ENCODE data around the gene ARID5B. TPM values are rescaled to one million over a fixed set of nuclear protein-coding genes. Genes with fewer than 3 reads are reported as not detected.

Gene ARID5B
- total RNA-seq, 2 experiments from 2014 or later, result 86.3 to 87.1 TPM

DNA sequence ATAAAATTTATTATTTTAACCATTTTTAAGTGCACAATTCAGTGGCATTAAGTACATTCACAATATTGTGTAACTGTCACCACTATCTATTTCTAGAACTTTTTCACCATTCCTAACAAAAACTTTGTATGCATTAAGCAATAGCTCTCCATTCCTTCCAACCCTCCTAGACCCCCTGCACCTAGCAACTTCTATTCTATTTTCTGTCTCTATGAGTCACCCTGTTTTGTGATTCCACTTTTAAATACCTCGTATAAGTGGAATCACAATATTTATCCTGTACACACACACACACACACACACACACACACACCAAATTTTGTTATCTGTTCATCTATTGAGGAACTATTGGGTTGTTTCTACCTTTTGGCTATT lies 89.2 kb downstream of the ARID5B start:
- no peak overlapping the region for H3K4me3 Mint-ChIP-seq
- intact Hi-C loops (cut with micrococcal nuclease), result loop anchor here (5.0 kb wide), 1 partner anchor 742 kb away; no protein-coding TSS in a partner anchor

DNA sequence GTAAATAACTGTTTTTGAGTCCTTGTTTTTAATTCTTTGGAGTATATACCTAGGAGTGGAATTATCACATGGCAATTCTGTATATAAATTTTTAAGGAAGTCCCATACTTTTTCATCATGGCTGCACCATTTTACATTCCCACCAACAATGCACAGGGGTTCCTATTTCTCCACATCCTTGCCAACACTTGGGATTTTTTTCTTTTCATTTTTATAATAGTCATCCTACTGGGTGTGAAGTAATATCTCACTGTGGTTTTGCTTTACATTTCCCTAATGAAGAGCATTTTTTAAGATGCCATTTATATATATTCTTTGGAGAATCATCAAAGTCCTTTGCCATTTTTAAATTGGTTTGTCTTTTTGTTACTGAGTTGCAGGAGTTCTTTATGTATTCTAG lies 89.7 kb downstream of the ARID5B start:
- CTCF ChIA-PET, result interaction anchor here (1.0 to 2.5 kb wide), 4 partner anchors 49 to 94 kb away, joined by 3 to 11 read pairs (median 4); no protein-coding TSS in a partner anchor
- Mint-ChIP-seq H3K36me3 (ENCODE audit: low read depth) (peaks cover 47% of the 10 kb centered on the region), H3K27me3 (ENCODE audit: low read depth) (no peaks in the 10 kb centered on the region), H3K27ac (peak overlapping the region; percentile 96), H3K4me3 (no peak overlapping the region), H3K9me3 (no peaks in the 10 kb centered on the region), H3K4me1 (ENCODE audit: low read depth) (peaks cover 90% of the 10 kb centered on the region)
- DNase-seq, result no peak
- intact Hi-C loops (cut with micrococcal nuclease), result loop anchor here (5.0 kb wide), 1 partner anchor 741 kb away; no protein-coding TSS in a partner anchor

More for the DNA sequence above, 89.2 kb downstream of the ARID5B start:
- H3K4me1 Mint-ChIP-seq (ENCODE audit: low read depth), result peaks cover 91% of the 10 kb centered on the region
- H3K27ac Mint-ChIP-seq, result peak overlapping the region; percentile 96
- no peaks in the 10 kb centered on the region for H3K27me3 Mint-ChIP-seq (ENCODE audit: low read depth)
- DNase-seq, result no peak
- no peaks in the 10 kb centered on the region for H3K9me3 Mint-ChIP-seq
- CTCF ChIA-PET, result interaction anchor here (1.0 to 1.5 kb wide), 2 partner anchors 59 to 94 kb away, joined by 3 to 5 read pairs; no protein-coding TSS in a partner anchor
- peaks cover 45% of the 10 kb centered on the region for H3K36me3 Mint-ChIP-seq (ENCODE audit: low read depth)

DNA sequence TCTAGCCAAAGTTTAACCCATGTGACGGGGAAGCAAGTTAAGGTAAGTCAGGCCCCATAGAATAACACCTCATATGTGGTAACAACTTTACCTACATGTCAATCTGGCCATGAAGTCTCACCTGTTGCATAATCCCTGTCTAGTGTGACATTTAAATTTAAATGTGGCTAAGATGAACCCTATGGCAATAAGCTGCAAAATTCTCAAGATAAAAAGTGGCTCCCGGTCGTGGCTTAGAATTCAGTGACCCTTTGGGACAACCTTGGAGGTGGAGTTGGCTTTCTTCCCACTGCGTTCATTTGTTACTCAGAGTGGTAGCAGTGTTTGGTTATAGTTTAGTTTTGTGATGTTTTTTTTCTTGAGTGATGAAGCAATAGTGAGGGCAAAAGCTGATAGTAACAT lies 90.6 kb downstream of the ARID5B start:
- intact Hi-C loops (cut with micrococcal nuclease), result loop anchor here (1.0 to 5.0 kb wide), 10 partner anchors 27 to 824 kb away; partner anchors contain the start of gene EGR2
- peaks cover 88% of the 10 kb centered on the region for H3K4me1 Mint-ChIP-seq (ENCODE audit: low read depth)
- peaks cover 45% of the 10 kb centered on the region for H3K36me3 Mint-ChIP-seq (ENCODE audit: low read depth)
- no peaks in the 10 kb centered on the region for H3K9me3 Mint-ChIP-seq
- CTCF ChIA-PET, result interaction anchor here (0.6 to 2.5 kb wide), 11 partner anchors 16 to 251 kb away, joined by 3 to 11 read pairs (median 3); no protein-coding TSS in a partner anchor
- peak; percentile 52 for DNase-seq
- H3K27me3 Mint-ChIP-seq (ENCODE audit: low read depth), result no peaks in the 10 kb centered on the region
- H3K27ac Mint-ChIP-seq, result peak overlapping the region; percentile 96
- H3K4me3 Mint-ChIP-seq, result peak overlapping the region; percentile 44

- peak; percentile 84 for DNase-seq
- Mint-ChIP-seq H3K4me1 (ENCODE audit: low read depth) (peaks cover 85% of the 10 kb centered on the region), H3K4me3 (peak overlapping the region; percentile 47), H3K27me3 (ENCODE audit: low read depth) (no peaks in the 10 kb centered on the region), H3K9me3 (no peaks in the 10 kb centered on the region), H3K36me3 (ENCODE audit: low read depth) (peaks cover 54% of the 10 kb centered on the region), H3K27ac (peak overlapping the region; percentile 96)
- CTCF ChIA-PET, result interaction anchor here (0.6 to 2.5 kb wide), 23 partner anchors 9 to 250 kb away, joined by 3 to 12 read pairs (median 4); no protein-coding TSS in a partner anchor
- intact Hi-C loops (cut with micrococcal nuclease), result loop anchor here (1.0 to 5.0 kb wide), 16 partner anchors 9 to 823 kb away; partner anchors contain the start of gene EGR2
These were observed 91.5 kb downstream of the ARID5B start for GRCh38 chr10:61992671-61993668.

- intact Hi-C loops (cut with micrococcal nuclease), result loop anchor here (1.0 to 5.0 kb wide), 8 partner anchors 8 to 738 kb away; no protein-coding TSS in a partner anchor
- Mint-ChIP-seq H3K9me3 (peaks cover 2% of the 10 kb centered on the region), H3K27ac (peak overlapping the region; percentile 96), H3K27me3 (ENCODE audit: low read depth) (no peaks in the 10 kb centered on the region), H3K4me1 (ENCODE audit: low read depth) (peaks cover 87% of the 10 kb centered on the region), H3K4me3 (peak overlapping the region; percentile 47), H3K36me3 (ENCODE audit: low read depth) (peaks cover 59% of the 10 kb centered on the region)
- CTCF ChIA-PET, result interaction anchor here (0.6 to 2.5 kb wide), 14 partner anchors 8 to 248 kb away, joined by 3 to 12 read pairs (median 4); no protein-coding TSS in a partner anchor
- DNase-seq, result no peak
These were observed 92.4 kb downstream of the ARID5B start for GRCh38 chr10:61993711-61994401.

- Mint-ChIP-seq H3K4me1 (ENCODE audit: low read depth) (peaks cover 90% of the 10 kb centered on the region), H3K27ac (peak overlapping the region; percentile 96), H3K4me3 (peak overlapping the region; percentile 47), H3K36me3 (ENCODE audit: low read depth) (peaks cover 62% of the 10 kb centered on the region), H3K27me3 (ENCODE audit: low read depth) (no peaks in the 10 kb centered on the region), H3K9me3 (peaks cover 2% of the 10 kb centered on the region)
- intact Hi-C loops (cut with micrococcal nuclease), result loop anchor here (5.0 kb wide), 1 partner anchor 738 kb away; no protein-coding TSS in a partner anchor
- CTCF ChIA-PET, result interaction anchor here (0.6 to 1.5 kb wide), 5 partner anchors 26 to 250 kb away, joined by 3 to 5 read pairs (median 4); no protein-coding TSS in a partner anchor
- no peak for DNase-seq
These were observed 93.1 kb downstream of the ARID5B start for GRCh38 chr10:61994405-61995219.

- CTCF ChIA-PET, result interaction anchor here (0.8 to 1.5 kb wide), 4 partner anchors 16 to 250 kb away, joined by 3 to 5 read pairs (median 4); no protein-coding TSS in a partner anchor
- intact Hi-C loops (cut with micrococcal nuclease), result no loop called here
- Mint-ChIP-seq H3K4me3 (no peak overlapping the region), H3K4me1 (ENCODE audit: low read depth) (peaks cover 90% of the 10 kb centered on the region), H3K27me3 (ENCODE audit: low read depth) (no peaks in the 10 kb centered on the region), H3K27ac (peak overlapping the region; percentile 96), H3K36me3 (ENCODE audit: low read depth) (peaks cover 63% of the 10 kb centered on the region), H3K9me3 (peaks cover 2% of the 10 kb centered on the region)
- no peak for DNase-seq
These were observed 93.7 kb downstream of the ARID5B start for GRCh38 chr10:61995220-61995503.

- Mint-ChIP-seq H3K4me1 (ENCODE audit: low read depth) (peaks cover 88% of the 10 kb centered on the region), H3K27ac (peak overlapping the region; percentile 83), H3K36me3 (ENCODE audit: low read depth) (peaks cover 70% of the 10 kb centered on the region), H3K9me3 (peaks cover 2% of the 10 kb centered on the region), H3K27me3 (ENCODE audit: low read depth) (no peaks in the 10 kb centered on the region), H3K4me3 (no peak overlapping the region)
- CTCF ChIA-PET, result no interaction called here
- no peak for DNase-seq
- intact Hi-C loops (cut with micrococcal nuclease), result no loop called here
These were observed 97.4 kb downstream of the ARID5B start for GRCh38 chr10:61998937-61999336.

- peaks cover 81% of the 10 kb centered on the region for H3K36me3 Mint-ChIP-seq (ENCODE audit: low read depth)
- H3K27me3 Mint-ChIP-seq (ENCODE audit: low read depth), result no peaks in the 10 kb centered on the region
- CTCF ChIA-PET, result interaction anchor here (1.3 kb wide), 1 partner anchor 23 kb away, joined by 3 read pairs; no protein-coding TSS in a partner anchor
- DNase-seq, result no peak
- peaks cover 2% of the 10 kb centered on the region for H3K9me3 Mint-ChIP-seq
- peak overlapping the region; percentile 86 for H3K27ac Mint-ChIP-seq
- intact Hi-C loops (cut with micrococcal nuclease), result no loop called here
- H3K4me1 Mint-ChIP-seq (ENCODE audit: low read depth), result peaks cover 90% of the 10 kb centered on the region
- no peak overlapping the region for H3K4me3 Mint-ChIP-seq
These were observed 98.6 kb downstream of the ARID5B start for GRCh38 chr10:62000037-62000603.

DNA sequence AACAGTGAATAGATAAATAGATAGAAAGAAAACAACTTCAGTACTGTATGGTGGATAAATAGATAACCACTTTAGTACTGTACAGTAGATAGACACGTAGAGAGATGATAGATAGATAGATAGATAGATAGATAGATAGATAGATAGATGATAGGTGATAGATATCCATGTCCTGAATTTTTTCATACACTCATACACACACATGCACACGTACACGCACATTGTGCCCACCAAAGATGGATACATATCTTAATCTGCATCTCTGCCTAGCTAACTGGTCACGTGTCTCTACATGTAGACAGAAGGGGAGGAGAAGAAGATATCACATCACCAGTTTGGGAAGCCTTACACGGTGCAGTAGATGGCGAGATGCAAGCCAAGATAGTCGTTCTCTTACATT lies 99.2 kb downstream of the ARID5B start:
- Mint-ChIP-seq H3K9me3 (peaks cover 2% of the 10 kb centered on the region), H3K4me3 (peak overlapping the region; percentile 25), H3K4me1 (ENCODE audit: low read depth) (peaks cover 90% of the 10 kb centered on the region), H3K36me3 (ENCODE audit: low read depth) (peaks cover 82% of the 10 kb centered on the region), H3K27ac (peak overlapping the region; percentile 86), H3K27me3 (ENCODE audit: low read depth) (no peaks in the 10 kb centered on the region)
- intact Hi-C loops (cut with micrococcal nuclease), result no loop called here
- no peak for DNase-seq
- CTCF ChIA-PET, result no interaction called here

- H3K27me3 Mint-ChIP-seq (ENCODE audit: low read depth), result no peaks in the 10 kb centered on the region
- CTCF ChIA-PET, result interaction anchor here (0.8 to 1.4 kb wide), 4 partner anchors 9 to 243 kb away, joined by 3 to 6 read pairs (median 3); no protein-coding TSS in a partner anchor
- peak overlapping the region; percentile 28 for H3K4me3 Mint-ChIP-seq
- H3K27ac Mint-ChIP-seq, result peak overlapping the region; percentile 86
- peaks cover 89% of the 10 kb centered on the region for H3K36me3 Mint-ChIP-seq (ENCODE audit: low read depth)
- H3K9me3 Mint-ChIP-seq, result peaks cover 2% of the 10 kb centered on the region
- DNase-seq, result no peak
- intact Hi-C loops (cut with micrococcal nuclease), result loop anchor here (1.0 kb wide), 2 partner anchors 9 to 18 kb away; no protein-coding TSS in a partner anchor
- H3K4me1 Mint-ChIP-seq (ENCODE audit: low read depth), result peaks cover 92% of the 10 kb centered on the region
These were observed 100.4 kb downstream of the ARID5B start for GRCh38 chr10:62001898-62002297.

All from activated naive CD4-positive, alpha-beta T cell treated with anti-CD3 and anti-CD28 coated beads for 36 hours (primary cell).